Spleen (tissue), 7 donors: ENCODE measurements around the gene HPCAL1.

Source experiments
- POLR2A ChIP-seq, 3 donors: fragments of 450-650 bp; IDR thresholded peaks; one replicate each; pipeline ENCODE4 v1.5.1; 2017; ENCODE audit warnings: antibody characterized with exemption in 3 of 3, mild to moderate bottlenecking in 1 of 3
- TF ChIP-seq, protein P1 (sequence below), 11 experiments: fragments of 200-600 bp in 7 of 11; fragments of 450-650 bp in 4 of 11; sonication (generic) in 4 of 11; IDR thresholded peaks in 8 of 11; conservative IDR thresholded peaks in 3 of 11; 1 replicate in 7 of 11; 2 replicates in 4 of 11; pipeline versions ENCODE4 v1.4.0 to v1.8.0; 2016 to 2021; ENCODE audit warnings: antibody characterized with exemption in 11 of 11, inconsistent platforms in 4 of 11, mild to moderate bottlenecking in 1 of 11
- donor health status: DM: no; HTN: no; CAD: no; lungs with moderate emphysema.
- donor health status: DM: no; HTN: no; CAD: no.
- donor health status: DM: no; HTN: no; CAD: no.

- TF ChIP-seq, protein P1, sequence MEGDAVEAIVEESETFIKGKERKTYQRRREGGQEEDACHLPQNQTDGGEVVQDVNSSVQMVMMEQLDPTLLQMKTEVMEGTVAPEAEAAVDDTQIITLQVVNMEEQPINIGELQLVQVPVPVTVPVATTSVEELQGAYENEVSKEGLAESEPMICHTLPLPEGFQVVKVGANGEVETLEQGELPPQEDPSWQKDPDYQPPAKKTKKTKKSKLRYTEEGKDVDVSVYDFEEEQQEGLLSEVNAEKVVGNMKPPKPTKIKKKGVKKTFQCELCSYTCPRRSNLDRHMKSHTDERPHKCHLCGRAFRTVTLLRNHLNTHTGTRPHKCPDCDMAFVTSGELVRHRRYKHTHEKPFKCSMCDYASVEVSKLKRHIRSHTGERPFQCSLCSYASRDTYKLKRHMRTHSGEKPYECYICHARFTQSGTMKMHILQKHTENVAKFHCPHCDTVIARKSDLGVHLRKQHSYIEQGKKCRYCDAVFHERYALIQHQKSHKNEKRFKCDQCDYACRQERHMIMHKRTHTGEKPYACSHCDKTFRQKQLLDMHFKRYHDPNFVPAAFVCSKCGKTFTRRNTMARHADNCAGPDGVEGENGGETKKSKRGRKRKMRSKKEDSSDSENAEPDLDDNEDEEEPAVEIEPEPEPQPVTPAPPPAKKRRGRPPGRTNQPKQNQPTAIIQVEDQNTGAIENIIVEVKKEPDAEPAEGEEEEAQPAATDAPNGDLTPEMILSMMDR (IDR thresholded peaks at IDR 0.05 in 8 of 11, conservative IDR thresholded peaks at IDR 0.05 in 3 of 11) = no peak
- no peak for TF ChIP-seq POLR2A (IDR thresholded peaks at IDR 0.05)
These were observed 90.4 kb downstream of the HPCAL1 start for GRCh38 chr2:10392951-10393639.
